ENCODE data around the gene USP7.
"Not testable (repeated sequence)": the region's sequence is repeated elsewhere in the genome, so short reads cannot be mapped to it uniquely, and the experiment has no call there.

The USP7 gene

DNA sequence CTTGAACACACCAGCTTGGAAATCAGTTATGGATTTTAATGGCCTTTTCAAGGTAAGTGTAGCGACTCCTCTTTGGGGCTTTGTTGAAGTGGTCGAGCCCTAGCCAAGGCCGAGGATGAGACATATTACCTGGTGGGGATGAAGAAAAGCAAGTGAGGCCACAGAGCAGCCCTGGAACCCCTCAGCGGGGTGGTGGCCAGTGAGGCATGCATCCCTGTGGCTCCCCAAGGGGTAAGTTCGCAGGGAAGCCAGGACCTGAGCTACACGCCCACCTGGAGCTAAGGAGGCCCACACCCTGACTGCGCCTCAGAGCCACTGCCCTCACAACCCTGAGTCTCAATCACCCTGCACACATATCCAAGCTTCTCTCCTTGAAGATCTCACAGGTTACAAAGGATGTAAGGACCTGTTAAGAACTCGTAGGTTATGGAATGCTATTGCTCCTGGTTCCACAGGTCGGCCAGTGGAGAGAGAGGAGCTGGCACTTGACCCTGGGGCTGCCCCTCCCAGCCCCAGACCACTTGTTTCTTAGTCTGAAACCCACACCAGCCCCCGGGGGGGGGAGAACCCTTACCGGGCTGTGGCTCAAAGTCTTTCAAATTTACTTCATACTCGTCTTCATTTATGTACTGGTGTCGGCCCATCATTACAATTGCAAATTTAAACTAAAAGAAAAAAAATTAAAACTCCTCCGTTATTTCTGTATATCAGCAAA, 69.6 kb downstream of the USP7 start:
- DNase-seq = no peak

DNA sequence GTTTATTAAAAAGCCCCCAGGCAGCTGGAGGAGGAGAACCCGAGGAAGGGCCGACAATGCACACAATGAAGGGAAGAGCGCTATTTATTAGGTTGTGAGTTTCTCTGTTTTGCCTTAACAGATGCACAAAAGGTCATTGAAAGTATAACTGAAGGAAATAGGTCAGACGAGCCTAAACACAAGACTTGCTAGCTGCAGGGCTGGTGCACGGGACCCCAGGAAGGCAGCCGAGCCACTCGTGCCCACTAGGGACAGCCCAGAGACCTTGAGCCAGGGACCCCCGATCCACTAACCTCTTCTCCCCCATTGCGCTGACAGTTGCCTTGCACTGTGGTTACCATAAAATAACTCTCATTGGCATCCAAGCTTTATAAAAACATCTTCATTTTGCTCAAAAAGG, 70.3 kb downstream of the USP7 start:
- DNase-seq = no peak

DNA sequence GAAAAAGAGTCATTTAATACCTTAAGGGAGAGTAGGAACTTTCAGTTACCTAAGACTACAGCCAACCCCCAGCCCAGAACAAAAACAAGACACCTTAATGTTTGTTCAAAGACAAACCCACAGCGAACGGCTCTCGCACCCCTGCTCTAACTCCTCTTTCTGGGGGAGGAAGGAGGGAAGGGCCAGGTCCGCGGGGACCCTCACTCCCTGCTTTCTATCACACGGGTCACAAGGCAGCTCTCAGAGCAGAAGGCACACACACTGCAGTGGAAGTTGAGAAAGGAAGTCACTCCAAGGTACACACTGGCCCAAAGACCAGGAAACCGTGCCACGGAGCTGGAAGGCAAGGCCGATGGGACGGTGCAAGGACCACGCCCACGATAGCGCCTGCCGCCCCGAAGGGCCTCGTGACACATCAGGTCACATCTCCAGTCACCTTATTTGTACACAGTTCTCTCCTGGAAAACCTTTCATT, 71.6 kb downstream of the USP7 start:
- DNase-seq = no peak

DNA sequence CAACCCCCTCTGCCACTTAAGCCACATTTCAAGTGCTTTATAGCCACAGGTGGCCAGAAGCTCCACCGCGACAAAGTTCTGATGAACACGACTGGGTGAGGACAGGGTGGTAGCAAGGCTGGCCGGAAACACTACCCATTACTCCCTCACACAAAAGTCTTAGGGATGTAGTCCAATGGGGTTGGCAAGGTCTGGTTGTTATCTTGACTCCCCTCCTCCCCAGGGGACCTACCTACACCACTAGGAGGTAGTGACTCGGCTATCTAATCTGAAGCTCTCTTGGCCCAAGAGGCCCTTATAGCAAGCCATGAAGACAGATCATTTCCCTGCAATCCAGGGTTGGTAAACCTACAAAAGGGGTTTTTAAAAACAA, 73.2 kb downstream of the USP7 start:
- no peak for DNase-seq

DNA sequence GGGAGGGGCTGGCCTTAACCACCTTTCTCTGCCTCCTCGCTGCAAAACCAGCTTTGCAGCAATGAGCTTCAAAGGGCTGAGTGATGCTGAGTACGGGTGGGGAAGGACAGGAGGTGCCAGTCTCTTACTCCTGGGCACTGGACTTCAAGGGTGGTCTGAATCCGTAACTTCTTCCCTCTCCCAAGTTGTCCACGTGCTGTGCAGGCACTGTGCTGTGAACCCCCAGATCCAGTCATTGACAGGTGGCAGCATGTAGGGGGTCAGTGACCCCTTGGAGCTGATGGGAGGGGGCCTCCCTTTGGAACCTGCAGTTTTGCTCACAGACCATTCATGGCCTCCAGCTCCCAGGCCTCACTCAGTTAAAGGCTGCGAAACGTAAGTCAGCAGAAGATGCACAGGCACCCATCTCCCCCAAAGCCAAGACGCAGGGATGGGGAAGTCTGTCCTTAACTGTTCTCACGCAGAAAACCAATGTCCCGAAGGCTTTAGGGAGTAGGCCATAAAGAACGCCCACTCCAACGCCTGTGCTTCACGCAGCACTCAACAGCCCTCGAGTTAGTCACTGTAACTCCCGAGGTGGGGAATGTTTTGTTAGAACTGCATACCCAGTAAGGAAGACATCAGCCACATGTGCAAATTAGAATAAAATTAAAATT, 73.7 kb downstream of the USP7 start:
- DNase-seq = no peak

DNA sequence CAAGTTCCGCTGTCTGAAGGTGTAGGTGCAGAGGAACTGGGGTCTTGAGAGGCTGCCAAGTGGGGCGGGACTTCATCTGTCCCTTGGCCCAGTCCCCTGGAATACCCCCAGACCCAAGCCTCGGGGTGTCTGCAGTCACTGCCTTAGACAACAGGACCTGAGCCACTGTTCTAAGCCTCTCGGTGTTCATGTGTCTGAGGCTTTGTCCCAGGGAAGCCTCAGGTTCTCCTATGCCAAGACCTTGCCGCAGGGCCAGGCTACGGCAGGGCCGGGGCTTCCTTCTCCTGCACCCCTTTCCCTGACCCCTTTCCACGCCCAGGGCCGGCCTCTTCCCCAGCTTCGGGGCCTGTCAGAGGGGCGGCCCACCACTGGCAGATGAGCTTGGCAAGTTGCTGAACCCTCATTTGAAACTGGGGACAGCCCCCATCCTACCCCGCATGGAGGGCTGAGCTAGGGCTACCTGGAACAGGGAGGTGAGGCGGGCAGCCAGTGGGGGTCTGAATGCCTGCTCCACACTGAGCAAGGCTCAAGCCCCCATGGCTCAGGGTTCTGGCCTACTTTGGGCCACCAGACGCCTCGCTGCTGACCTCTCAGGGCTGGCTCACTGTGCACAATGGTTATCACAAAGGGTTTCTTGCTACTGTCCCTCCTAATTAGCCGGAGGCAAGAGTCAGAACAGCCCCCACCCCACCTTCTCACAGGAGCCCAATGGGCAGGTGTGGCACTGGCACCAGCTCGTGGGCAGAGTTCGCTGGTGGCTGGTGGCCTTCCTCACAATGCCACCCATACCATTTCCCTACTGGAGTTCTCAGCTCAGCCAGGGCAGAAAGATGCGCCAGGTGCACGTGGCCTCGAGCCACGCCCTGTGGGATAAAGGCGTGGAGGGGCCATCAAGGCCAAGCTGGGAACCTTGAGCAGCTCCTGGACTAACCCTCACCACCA, 74.5 kb downstream of the USP7 start:
- DNase-seq = no peak

DNA sequence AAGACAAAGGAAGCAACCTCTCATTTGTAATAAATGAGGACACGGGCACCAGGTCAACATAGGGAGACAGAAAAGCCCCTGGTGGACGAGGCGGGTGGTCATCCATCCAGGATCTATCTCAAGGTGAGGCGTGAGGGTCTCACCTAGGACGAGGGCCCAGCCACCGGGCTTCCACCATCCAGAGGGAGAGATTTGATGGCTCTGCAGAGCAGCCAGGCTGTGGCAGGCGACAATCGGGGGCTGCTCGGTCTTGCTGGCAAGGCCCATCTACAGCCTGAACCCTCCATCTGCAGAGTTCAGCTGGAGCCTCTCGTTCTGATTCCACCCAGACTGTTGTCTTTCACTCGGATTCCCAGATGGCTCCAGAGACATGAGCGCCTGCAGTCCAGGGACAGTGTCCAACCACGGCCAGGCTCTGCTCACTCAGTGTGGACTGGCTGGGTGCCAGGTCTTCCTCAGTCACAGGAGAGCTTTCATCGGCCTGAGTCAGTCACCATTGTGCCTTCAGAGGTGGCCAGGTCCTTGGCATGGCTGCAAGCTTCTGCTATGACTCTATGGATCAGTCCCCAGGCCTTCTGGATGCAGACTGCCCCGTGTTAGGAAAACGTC, 75.7 kb downstream of the USP7 start:
- no peak for DNase-seq

DNA sequence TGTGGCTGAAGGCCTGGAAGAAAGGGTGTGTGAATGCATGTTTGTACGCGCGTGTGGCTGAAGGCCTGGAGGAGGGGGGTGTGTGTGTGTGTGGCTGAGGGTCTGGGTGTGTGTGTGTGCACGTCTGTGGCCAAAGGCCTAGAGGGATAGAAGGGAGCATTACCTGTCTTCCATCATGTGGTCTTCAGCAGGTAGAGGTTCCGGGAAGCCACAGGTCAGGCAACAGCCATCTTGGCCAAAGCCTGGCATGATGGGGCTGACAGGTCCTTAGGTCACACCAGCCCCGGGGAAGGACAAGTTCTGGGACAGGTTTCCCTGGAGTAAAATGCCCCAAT, 76.3 kb downstream of the USP7 start:
- no peak for DNase-seq

DNA sequence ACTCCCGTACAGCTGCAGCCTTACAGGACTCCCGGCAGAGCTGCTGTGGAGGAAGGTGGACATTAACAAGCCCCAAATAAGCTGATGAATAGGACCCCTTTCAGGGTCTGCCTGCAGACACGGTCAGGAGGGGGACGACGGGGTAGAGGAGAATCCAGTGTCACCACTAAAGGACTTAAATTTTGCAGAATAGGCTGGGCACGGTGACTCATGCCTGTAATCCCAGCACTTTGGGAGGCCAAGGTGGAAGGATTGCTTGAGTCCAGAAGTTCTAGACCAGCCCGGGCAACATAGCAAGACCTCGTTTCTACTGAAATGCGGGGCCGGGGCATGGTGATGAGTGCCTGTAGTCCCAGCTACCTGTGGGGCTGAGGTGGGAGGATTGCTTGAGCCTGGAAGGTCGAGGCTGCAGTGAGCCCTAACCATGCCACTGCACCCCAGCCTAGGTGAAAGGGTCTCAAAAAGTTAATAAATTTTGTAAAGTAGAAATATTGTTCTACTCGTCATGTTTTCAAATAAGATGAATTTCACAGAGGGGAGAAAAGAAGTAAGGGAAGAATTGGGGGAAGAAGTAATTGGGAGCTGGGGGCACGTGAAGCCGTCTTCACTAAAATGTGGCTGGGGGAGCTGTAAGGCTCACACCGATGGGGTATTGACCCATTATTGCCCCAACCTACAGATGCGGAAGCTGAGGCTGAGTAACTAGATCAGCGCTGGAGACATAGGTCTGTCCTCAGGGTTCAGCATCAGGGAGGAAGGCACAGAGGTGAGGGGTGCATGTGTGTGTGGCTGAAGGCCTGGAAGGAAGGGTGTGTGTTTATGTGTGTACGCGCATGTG, 76.9 kb downstream of the USP7 start:
- no peak for DNase-seq

DNA sequence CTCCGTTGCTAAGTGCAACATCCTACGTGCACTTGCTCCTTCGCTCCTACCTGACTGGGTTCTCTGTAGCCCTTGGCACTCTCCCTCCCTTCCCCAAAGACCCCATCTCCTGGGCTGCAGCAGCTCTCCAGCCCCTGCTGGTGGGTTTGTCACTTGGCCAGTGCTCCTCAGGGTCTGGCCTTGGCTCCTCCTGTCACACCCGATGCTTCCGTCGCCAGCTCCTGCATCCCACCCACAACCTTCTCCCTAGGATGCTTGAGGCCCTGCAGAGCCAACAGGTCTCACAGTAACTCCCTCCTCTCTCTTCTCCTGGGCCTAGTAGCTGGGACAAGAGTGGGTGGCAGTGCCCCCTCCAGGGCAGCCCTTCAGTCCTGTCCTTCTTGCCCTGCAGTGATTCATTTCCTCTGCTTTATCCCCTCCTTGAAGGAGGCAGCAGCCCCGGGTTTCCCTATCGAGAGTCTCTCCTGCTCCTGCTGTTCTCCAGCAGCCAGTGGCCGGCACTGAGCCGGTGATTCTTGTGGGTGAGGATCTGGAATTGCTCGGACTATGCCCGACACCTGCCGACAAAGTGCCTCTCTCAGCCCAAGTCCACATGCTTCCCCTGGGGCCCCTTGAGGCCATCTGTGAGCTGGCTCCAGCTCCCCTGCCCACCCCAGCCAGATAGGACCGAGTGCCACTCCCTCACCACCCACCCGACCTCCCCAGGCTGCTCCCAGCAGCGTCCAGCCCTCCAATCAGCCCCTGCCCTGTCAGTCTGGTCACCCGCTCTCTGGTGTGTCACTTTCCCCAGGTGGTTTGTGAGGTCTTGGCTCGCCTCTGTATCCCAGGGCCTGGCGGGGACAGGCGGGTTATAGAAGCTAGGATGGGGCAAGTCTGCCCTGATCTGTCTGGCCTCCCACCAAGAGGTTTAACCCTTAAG, 77.8 kb downstream of the USP7 start:
- no peak for DNase-seq

DNA sequence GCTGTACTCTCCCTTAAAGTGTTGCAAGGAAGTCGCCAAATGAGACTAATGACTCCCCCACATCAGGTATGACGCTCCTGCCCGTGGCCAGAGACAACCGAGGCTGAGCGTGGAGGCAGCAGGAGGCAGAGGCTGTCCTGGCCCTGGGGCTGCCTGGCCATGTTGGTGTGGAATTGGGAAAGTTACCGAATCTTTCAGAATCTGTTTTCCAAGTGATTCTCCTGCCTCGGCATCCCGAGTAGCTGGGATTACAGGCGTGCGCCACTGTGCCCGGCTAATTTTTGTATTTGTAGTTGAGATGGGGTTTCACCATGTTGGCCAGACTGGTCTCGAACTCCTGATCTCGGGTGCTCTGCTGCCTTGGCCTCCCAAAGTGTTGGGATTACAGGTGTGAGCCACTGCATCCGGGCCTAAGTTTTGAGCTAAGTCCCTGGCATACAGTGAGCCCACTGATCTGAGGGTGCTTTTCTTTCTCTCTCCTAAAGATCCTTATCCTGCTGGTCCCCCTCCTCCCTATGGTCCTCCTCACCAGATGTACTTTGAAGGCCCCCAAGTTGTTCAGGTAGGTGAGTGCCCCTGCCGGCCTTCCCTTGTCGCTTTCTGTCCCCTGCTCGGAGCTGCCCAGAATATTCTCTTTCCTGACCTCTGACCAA, 80.9 kb downstream of the USP7 start:
- DNase-seq = no peak

DNA sequence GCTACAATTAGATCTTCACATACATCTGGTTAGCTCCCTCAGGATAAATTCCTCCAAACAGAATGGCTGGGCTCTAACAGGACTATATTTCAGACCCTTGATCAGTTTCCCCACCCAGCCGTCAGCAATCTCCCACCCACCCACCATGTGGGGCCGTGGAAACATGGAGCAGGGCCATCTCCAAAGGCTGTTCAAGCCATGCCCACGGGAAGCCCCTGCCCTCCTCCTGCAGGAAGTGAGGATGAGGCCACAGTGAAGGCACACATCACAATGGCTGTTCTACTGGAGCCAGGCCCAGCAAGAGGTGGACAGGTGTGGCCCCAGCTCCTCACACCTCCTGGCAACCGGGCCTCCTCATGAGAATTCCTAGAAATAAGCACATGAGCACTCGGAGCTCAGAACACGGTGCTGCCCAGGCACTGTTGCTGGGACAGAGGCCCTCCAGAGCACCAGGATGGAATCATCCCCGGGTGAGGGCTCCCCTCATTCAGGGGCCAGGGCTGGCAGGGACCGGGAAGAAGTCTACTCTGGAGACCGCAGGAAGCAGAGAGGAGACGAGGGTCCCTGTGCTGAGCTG, 81.6 kb downstream of the USP7 start, which contains the start of gene LITAFD:
LITAFD (plus strand) TSS at position 311 of the 577 bp plus-strand sequence. CDS start 2,005 bp downstream, outside the sequence.
- DNase-seq = no peak

DNA sequence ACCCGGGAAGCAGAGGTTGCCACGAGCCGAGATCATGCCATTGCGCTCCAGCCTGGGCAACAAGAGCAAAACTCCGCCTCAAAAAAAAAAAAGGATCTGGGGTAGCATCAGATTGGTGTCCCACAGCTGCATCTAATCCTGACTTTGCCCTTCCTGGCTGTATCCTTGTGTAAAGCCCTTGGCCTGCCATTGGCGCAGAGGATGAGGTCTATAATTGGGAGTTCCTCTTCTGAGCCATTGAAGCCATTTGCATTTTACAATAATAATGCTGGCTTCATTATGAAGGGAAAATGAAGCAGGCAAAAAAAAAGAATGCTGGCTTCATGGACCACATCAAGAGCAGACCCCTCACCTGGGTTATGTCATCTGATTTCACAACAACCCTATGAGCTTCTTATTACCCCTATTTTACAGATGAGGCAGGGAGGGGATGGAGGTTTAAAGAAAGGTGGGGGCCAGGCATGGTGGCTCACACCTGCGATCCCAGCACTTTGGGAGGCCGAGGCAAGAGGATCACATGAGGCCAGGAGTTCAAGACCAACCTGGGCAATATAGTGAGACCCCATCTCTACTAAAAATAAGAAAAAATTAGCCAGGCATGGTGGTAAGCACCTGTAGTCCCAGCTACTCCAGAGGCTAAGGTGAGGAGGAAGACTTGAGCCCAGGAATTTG, 82.7 kb downstream of the USP7 start:
- no peak for DNase-seq

DNA sequence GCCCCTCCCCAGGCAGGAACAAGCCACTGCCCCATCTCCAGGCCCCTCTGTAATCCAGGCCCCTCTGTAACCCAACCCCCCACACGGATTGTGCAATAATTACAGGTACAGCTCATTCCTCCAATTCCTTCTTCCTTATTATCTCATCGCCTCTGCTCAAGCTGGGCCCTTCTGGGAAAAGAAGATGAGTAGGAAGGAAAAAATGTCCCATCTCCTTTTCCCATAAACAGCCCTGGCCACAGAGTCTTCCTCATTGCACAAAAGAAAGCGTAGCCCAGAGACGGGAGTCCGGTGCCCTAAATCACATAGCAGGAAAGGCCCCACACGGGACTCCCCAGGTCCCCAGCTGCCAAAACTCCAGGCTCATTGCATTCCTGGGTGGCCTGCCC, 85.2 kb downstream of the USP7 start:
- no peak for DNase-seq

DNA sequence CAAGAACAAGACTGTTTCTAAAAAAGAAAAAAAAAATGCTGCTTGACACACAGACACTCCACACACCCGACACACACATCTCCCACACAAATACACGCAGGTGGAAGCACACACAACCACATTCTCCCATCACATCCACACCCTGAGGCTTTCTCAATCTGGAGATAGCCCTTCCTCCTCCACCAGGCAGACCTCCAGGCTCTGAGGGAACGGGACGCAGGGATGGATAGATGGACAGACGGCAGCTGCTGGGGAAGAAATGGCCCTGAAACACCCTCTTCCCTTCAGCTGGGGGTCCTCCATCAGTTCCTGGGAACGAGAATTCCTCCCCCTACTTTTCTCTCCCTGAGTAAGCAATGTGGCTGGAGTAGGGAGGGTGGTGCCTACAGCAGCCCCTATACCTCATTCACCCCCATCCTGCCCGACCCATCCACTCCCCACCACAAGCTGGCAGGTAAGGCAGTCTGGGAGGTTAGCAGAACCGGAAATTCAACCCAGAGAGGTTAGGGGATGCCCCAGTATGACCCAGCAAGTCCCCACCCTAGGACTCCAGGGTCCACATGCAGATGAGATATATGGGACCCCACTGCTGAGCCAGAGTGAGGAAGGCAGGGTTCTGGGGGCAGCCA, 85.7 kb downstream of the USP7 start:
- DNase-seq = no peak

DNA sequence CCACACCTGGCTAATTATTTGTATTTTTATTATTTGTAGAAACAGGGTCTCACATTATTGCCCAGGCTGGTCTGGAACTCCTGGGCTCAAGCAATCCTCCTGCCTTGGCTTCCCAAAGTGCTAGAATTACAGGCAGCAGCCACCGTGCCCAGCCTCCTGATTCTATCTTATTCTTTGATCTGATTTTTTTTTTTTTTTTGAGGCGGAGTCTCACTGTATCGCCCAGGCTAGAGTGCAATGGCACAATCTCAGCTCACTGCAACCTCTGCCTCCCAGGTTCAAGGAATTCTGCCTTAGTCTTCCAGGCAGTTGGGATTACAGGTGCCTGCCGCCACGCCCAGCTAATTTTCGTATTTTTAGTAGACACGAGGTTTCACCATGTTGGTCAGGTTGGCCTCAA, 88.4 kb downstream of the USP7 start:
- DNase-seq = not testable (repeated sequence)

DNA sequence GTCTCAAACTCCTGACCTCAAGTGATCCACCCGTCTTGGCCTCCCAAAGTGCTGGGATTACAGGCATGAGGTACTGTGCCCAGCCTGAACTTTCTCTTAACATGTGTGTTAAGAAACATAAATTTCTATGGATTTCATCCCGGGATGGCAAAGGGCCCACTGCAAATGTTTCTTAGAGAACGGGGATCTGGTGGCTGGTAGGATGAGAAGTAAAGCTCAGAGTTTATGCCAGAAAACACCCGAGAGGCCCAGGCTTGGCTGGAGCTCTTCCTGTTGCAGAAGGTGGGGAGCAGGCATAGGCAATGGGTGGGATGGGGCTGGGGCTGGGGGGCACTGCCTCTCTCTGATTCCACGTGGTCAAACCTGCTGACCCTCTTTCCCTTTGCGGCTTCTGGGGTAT, 89.3 kb downstream of the USP7 start:
- DNase-seq = no peak

DNA sequence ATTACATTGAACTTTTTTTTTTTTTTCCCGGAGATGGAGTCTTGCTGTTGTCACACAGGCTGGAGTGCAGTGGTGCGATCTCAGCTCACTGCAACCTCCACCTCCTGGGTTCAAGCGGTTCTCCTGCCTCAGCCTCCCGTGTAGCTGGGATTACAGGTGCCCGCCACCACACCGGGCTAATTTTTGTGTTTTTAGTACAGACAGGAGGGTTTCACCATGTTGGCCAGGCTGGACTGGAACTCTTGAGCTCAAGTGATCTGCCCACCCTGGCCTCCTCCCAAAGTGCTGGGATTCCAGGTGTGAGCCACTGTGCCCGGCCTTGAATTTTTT, 89.9 kb downstream of the USP7 start:
- not testable (repeated sequence) for DNase-seq

Measured in CD4-positive, alpha-beta T cell treated with Interleukin-1 beta for 1 hour (primary cell).